ENCODE results near the gene UBE2N.
A peak's percentile ranks its signal among the peaks of the same experiment; 100 is the strongest.

UBE2N gene

DNA sequence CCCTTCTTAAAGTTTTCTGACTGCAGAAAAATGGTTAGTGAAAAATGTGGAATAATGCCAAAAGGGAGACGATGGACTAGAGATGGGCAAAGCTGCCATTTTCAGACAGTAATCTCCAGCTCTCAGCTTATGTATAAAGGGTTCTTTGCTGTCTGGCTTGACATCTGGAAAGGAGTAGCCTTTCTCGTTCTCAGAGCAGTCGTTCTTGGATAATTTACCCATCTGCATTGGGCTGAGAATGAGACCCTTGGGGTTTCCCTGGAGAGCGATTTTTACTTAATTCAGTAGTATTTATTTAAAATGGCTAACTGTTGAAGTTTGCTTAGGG lies 62.8 kb downstream of the UBE2N start:
- DNase-seq: no peak

DNA sequence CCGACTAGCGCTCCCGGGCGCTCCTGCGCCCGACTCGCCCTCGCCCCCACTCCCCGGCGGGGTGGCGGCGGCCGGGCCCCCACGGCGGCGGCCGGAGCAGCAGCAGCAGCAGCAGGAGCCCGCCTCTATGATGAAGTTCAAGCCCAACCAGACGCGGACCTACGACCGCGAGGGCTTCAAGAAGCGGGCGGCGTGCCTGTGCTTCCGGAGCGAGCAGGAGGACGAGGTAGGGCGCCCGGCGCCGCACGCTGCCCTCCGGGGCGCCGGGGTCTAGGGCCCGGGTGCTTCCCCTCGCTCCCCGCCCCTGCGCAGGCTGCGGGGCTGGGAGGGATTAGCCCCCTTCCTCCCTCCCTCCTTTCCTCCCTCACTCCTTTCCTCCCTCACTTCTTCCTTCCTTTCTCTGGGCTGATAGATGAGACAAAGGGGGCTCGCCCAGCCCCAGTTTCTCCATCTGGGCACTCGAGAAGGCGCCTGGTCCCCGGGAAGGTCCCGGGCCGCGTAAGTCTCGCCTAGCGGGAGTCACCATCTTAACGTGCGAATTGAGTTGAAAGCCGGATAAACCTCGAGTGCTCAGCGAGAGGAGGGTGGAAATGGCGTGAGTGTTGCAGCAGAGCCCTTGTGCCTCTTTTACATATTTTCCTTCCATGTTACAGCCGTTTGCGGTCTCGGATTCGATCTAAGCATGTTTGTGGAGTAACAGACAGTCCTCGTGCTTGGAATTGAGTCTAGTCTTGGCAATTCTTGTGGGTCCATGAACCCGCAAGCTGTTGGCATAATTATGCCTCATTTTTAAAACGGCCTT lies 63.4 kb downstream of the UBE2N start:
- DNase-seq: peak; percentile 50

DNA sequence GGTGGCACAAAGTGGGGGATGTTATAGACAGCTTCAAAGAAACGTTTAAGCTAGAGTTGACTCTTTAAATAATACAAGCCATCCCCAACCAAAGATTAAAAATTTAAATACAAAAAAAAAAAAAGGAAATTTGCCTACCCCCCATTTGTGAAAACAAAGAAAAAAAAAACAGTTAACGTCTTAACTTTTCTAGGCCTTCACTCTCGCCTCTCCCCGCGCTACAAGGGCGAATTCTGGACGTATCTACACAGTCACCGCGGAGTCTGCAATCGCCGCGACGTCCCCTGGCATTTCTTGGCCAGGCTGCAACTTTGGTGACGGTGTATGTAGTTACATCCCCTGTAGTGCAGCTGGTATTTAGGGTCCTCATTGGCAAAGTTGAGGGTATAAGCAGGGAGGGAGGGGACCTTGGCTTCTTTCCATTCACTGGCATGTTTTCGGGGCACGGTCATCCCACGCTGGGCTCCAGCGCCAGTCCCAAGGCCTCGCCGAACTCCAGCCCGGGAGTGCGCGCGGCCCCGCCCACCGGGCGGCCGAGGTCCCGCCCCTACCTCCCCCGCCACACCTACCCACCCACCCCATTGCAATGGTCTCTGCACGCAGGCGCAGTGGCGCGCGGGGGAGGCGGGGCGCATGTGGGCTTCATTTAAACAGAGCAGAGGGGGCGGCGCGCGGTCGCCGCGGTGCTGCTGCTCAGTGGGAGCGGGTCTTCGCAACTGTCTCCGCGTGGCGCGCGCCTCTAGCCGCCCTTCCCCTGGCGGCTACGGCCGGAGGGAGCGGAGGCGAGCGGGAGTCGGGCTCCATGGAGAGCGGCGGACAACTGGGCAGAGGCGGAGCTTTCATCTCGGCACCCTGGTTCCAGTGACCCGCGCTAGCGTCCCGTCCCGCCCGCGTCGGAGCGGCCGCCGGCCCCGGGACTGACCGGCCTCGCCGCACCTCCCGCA lies 64.2 kb downstream of the UBE2N start, which contains the start of gene NUDT4:
TSS of gene NUDT4 (plus strand) at position 674 of the 944 bp plus-strand sequence. CDS start 398 bp downstream, outside the sequence.
- DNase-seq: peak; percentile 89

DNA sequence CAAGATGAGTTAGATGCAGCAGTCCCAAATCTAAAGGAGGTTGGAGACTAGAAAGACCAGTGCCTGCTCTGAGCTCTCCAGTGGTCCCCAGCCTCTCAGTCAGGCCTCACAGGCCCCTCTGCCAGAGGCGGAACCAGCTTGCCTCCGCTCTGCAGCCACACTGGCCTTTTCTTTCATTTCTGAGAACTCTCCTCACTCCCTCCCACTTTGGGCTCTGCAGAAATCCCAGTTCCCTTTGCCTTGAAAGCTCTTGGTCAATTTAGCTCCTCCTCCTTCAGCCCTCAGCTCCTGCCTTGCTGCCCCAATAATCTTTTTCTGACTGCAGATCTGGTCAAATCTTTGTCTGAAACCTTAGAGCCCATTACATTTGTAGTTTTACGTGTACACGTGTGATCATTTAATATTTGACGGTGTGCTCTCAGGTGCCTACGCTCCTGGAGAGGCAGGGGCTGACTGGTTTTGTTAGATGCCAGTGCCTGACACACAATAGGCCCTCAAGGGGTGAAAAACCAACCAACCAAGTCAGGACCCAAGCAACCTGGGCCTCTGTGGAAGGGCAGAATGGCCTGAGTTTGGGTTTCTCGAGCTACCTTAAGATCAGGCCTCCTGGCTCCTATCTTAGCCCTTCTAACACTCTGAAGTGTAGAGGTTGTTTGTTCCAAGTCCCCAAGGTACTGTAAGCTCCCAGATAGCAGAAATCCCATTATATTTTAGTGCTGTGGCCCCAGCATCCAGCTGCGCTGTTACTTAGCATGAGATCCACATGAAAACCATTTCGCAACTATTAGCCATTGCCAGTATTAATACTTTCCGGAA lies 65.1 kb downstream of the UBE2N start:
- DNase-seq: no peak

DNA sequence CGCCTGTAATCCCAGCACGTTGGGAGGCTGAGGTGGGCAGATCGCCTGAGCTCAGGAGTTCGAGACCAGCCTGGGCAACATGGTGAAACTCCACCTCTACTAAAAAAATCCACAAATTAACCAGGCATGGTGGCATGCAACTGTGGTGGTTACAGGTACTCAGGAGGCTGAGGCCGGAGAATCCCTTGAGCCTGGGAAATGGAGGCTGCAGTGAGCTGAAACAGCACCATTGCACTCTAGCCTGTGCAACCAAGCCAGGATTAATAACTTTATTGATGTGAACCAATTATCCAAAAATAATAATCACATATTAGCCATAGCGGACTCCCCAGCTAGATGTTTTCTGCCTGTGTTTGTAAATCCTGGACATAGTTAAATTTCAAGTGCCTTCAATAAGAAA lies 65.8 kb downstream of the UBE2N start:
- DNase-seq: no peak

DNA sequence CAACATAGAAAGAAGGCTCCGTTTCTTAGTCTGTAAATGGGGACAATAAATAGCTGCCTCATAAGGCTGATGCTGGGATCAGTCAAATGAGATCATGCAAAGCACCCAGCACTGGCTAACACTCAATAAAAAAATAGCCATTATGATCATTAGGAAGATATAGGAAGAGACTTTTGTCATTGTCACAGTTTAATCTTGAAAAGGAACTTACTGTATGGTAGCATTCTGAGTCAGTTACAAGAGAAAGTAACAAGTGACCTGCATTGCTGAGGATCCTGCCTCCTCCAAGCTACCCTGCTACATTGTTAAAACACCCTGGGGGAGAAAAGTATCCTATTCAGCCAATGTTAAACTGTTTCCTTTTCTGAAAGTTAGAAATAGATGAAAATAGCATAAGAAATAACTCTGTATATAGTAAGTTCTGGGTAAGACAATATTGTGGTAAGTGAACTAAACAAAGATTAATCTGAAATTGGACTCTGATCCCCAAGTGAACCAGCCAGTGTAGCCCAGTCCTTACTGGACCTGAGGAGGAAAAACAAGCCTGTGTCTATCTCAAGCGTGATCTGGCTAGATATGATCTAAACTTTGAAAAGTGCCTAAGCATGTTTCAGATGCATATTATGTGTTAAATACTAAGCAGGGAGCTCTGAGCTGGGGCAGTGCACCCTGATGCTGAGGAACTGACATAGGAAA lies 67.6 kb downstream of the UBE2N start:
- DNase-seq: no peak

DNA sequence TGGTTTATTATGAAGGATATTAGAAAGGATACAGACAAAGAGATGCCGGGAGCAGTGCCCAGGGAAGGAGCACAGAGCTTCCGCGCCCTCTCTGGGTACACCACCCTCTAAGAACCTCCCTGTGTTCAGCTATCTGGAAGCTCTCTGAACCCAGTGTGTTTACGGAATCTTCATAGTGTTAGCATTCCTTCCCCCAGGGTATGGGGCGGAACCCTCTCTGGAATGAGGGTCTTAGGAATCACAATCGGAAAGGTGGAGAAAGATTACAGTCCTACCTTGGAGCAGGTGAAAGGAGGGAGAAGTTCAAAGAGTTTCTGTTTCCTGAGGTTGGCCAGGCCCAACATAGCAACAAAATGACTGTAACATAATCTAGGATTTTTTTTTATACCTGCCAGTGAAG lies 70.8 kb downstream of the UBE2N start:
- DNase-seq: no peak

DNA sequence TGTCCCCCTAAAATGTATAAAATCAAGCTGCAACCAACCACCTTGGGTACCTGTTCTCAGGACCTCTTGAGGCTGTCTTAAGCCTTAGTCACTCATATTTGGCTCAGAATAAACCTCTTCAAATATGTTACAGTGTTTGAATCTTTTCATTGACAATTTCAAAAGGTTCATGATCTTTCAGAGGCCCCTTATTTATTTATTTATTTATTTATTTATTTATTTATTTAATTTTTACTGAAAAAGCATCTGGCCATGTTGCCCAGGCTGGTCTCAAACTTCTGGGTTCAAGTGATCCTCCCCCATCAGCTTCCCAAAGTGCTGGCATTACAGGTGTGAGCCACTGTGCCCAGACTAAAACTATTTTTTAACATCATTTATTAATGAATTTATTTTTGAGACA lies 72.2 kb downstream of the UBE2N start:
- no peak for DNase-seq

DNA sequence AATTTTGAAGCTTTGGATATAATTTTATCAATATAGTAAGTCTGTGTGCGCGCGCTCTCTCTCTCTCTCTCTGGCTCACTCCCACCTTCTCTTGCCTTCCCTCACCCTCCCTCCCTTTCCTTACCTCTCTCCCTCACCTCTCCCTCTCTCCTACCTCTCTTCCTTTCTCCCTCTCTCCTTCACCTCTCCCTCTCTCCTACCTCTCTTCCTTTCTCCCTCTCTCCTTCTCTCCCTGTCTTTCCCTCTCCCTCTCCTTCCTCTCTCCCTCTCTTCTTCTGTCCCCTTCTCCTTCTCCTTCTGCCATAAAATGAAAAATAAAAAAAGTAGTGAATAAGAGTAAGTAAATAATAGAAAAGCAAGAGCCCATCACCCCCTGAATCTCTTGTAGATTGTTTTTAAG lies 73.0 kb downstream of the UBE2N start:
- no peak for DNase-seq

DNA sequence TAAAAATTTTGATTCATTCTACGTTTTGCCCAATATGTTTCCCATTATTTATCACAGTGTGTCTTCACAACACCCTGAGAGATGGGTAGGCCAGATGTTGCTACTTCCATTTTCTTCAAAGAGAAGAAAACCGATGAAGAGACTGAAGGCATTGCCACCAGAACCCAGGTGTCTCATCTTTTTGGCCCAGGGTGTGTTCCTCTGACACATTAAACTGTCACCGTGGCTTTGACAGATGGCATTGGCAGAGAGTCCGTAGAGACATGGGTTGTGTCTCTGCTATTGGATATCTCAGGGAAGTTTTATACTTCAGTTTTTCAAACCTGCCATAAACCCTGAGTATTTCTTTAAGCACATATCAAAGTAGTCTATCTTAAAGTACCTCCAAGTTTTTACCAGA lies 75.3 kb downstream of the UBE2N start:
- no peak for DNase-seq

DNA sequence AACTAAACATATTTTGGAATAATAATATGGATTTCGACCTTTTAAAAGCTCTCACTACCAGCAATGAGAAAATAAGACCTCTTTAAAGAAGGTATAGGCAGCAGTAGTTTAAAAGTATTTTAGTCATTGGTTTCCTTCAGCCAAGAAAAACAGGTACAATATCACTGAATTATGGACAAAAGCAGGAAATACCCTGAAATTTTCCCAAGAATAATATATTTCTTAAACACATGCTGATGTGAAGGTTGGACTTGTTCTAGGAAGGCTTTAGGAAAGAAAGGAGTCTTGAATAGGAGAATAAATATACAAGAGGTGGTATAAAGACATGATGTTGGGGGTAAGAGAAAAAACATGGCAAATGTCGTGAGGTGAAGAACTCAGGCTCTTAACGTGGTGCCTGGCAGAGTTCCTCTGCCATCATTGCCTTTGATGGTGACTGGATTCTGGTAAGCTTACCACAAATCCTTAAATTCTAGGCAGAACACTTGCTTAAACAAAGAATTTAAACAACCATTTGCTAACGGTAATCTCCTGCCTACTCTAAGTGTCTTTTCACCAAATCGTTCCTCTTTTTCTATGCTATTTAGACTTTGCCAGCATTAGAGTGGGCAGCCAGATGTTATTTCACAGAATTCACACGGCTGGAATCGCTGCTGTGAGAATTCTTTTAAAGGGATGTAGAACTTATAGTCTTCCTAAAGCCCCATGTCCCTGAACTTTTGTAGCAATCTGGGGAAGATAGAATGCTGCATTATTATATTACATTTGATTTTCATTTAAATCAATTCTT lies 75.9 kb downstream of the UBE2N start:
- DNase-seq: no peak

DNA sequence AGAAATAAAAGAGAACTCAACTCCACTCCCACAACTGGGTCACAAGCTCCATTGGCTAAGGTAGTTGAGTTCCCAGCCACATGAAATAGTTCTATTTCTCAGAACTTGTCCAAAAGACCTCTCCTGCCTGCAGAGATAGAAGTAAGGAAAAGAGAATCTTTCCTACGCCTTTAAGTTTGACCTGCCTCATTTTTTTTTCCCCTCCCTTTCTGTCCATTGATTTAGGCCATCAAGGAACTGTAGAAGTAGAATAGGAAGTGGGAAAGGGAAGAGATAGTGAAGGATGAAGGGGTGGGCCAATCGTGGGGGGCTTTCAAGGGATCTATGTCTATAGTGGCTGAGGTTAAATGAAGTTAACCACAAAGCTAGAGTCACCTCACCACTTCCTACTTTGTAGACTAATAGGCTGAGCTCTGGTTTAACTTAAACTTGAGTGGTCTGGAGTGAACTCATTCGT lies 77.9 kb downstream of the UBE2N start:
- no peak for DNase-seq

DNA sequence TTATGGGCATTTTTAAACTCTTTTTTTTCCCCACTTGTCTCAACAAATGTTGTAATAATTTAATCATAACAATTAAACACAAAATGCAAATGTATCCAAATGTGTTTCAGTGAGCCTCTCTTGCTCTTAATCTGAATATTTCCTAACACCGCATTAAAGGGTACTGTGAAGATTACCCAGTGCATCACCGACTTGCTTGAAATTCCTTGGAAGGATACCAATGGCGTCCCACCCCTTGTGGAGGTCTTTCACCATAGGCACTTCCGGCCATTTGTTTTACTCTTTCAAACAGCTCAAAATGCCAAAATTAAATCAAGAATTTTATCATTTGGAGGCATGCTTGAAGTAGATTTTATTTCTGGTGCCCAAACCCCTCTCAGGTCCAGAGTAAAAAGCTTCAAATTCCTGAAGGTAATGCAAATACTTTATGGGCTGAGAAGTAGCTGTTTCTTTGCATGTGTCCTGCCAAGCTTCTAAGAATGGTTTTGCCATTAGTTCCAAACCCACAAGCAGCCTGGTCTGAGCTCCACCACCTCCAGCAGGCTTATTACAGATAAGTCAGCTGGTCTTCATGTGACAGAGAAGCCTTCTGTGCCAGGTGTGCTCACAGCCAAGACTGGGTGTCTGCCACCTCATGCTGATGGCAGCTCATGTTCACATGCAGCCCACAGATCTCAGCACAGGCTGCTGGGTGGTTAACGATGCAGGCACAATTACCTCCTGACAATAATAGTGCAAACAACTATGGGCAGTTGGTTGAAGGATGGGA lies 80.4 kb downstream of the UBE2N start:
- no peak for DNase-seq

DNA sequence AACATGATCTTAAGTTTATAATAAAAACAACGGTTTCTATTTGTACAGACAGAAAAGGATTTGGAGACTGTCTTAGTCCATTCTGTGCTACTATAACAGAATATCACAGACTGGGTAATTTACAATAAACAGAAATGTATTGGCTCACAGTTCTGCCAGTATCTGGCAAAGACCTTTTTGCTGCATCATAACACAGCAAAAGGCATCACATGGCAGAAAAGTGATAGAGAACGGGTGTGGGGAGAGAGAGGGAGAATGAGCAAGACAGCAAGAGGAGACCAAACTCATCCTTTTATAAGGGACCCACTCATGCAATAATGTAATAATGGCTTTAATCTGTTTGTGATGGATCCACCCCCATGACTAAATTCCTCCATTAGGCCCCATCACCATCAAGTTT lies 81.1 kb downstream of the UBE2N start:
- DNase-seq: no peak

DNA sequence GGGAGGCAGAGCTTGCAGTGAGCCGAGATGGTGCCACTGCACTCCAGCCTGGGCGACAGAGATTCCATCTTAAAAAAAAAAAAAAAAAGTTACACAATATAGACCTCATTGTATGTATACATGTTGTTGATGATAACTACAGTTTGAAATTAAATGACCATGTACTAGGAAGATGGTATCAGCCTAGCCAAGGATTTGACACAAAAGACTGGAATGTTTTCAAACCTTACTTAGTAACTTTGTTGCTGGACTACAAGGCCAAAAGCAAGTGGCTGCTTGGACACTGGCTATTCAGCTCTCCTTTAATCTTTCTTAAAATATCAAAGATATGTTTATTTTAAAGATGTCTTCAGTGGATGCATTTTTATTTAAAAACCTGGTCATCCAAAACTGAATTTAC lies 82.9 kb downstream of the UBE2N start:
- DNase-seq: no peak

DNA sequence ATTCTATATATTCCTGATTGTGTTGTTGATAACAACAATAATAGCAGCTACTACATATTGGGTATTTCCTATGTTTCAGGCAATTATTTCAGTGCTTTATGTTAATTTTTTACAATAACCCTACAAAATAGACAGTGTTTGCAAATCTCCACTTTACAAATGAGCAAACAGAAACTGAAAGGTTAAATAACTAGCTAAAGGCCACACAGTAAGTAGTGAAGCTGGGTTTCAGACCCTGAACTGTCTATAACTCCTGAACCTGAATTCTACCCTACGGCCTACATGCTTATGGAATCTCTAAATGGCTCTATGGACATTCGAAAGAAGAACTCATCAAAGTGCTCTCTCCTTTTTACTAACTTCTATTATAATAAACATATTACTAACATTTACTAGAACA lies 83.7 kb downstream of the UBE2N start:
- DNase-seq: no peak

DNA sequence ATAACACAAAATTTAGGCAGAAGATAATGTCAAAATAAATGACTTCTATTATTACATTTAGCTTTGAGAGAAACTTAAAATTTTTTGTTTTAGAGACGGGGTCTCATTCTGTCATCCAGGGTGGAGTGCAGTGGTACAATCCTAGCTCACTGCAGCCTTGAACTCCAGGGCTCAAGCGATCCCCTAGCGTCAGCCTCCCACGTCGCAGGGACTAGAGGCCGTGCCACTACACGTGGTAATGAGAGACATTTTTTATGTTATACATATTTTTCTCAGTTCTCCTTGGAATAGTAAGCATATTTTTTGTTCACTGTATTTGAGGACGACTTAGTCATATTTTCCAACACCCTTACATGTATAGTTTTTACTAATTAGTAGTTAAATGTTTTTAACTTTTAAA lies 85.5 kb downstream of the UBE2N start:
- DNase-seq: no peak

Measured in NK-92 treated with Interleukin-12 subunit alpha and Interleukin-12 subunit beta, amount 100 ng/mL, for 24 hours (cell line).